ENCODE results near the gene ITCH. TPM values are rescaled to one million over a fixed set of nuclear protein-coding genes. Genes with fewer than 3 reads are reported as not detected.

The ITCH gene
- polyA plus RNA-seq, 1 donor from 2014 or later, result 39.5 TPM

DNA sequence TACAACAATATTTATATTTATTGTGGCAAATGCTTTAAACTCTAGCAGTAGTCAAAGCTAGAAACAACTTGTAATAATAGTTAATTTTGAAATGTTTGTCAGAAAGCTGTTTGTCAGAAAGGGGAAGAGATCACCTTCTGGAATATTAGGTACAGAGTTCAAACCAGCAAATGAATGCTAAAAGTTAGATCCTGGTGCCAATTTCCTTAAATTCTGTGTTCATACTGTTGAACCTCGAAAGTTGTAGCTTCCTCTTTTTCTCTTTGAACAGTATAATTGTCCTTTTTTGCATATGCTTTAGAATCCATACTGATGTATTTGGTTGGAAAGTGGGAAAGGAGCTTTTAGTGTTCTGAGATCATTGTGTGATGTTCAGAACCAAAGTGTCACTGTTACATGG lies 22.4 kb downstream of the ITCH start:
- no peak overlapping the region for H2AFZ ChIP-seq (ENCODE audit: low read depth, low read length)
- peaks cover 26% of the 10 kb centered on the region for H3K79me2 ChIP-seq (replicated peaks; ENCODE audit: insufficient read depth, low read length)
- H3K27ac ChIP-seq (ENCODE audit: low read length), result no peak overlapping the region
- no peaks in the 10 kb centered on the region for H3K9me3 ChIP-seq (ENCODE audit: low read length)
- H3K27me3 ChIP-seq (ENCODE audit: insufficient read depth, low read depth, low read length), result no peaks in the 10 kb centered on the region
- no peaks in the 10 kb centered on the region for H3K36me3 ChIP-seq (ENCODE audit: insufficient read depth, low read length)
- H3F3A ChIP-seq (ENCODE audit: insufficient read depth, low read length, poor library complexity, severe bottlenecking), result no peaks in the 10 kb centered on the region
- H3K4me3 ChIP-seq (ENCODE audit: low read length), result no peak overlapping the region
- H4K20me1 ChIP-seq (ENCODE audit: insufficient read depth), result no peaks in the 10 kb centered on the region
- H3K4me2 ChIP-seq (ENCODE audit: low read length), result no peak overlapping the region
- H3K9me2 ChIP-seq (ENCODE audit: insufficient read depth, low read length), result no peaks in the 10 kb centered on the region
- TF ChIP-seq, protein P1, sequence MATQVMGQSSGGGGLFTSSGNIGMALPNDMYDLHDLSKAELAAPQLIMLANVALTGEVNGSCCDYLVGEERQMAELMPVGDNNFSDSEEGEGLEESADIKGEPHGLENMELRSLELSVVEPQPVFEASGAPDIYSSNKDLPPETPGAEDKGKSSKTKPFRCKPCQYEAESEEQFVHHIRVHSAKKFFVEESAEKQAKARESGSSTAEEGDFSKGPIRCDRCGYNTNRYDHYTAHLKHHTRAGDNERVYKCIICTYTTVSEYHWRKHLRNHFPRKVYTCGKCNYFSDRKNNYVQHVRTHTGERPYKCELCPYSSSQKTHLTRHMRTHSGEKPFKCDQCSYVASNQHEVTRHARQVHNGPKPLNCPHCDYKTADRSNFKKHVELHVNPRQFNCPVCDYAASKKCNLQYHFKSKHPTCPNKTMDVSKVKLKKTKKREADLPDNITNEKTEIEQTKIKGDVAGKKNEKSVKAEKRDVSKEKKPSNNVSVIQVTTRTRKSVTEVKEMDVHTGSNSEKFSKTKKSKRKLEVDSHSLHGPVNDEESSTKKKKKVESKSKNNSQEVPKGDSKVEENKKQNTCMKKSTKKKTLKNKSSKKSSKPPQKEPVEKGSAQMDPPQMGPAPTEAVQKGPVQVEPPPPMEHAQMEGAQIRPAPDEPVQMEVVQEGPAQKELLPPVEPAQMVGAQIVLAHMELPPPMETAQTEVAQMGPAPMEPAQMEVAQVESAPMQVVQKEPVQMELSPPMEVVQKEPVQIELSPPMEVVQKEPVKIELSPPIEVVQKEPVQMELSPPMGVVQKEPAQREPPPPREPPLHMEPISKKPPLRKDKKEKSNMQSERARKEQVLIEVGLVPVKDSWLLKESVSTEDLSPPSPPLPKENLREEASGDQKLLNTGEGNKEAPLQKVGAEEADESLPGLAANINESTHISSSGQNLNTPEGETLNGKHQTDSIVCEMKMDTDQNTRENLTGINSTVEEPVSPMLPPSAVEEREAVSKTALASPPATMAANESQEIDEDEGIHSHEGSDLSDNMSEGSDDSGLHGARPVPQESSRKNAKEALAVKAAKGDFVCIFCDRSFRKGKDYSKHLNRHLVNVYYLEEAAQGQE (IDR thresholded peaks at IDR 0.05; ENCODE audit: borderline replicate concordance), result no peak
- TF ChIP-seq TAF1 (IDR thresholded peaks at IDR 0.05; ENCODE audit: low read depth), result no peak
- TF ChIP-seq RAD21 (conservative IDR thresholded peaks at IDR 0.05), result no peak
- no peak for TF ChIP-seq CTCF (IDR thresholded peaks at IDR 0.05; ENCODE audit: poor library complexity, severe bottlenecking)
- no peak for TF ChIP-seq EP300 (conservative IDR thresholded peaks at IDR 0.05; ENCODE audit: poor library complexity, severe bottlenecking)
- TF ChIP-seq EZH2 (IDR thresholded peaks at IDR 0.05; ENCODE audit: borderline replicate concordance, insufficient read depth, low read length, poor library complexity, severe bottlenecking), result no peak
- no peak for TF ChIP-seq MXI1 (conservative IDR thresholded peaks at IDR 0.05; ENCODE audit: poor library complexity, severe bottlenecking)
- TF ChIP-seq SMC3 (conservative IDR thresholded peaks at IDR 0.05; ENCODE audit: poor library complexity), result no peak
- no peak for TF ChIP-seq POLR2AphosphoS5 (IDR thresholded peaks at IDR 0.05)
- no peak overlapping the region for H3K9ac ChIP-seq (ENCODE audit: low read length)

GRCh38 chr20:34388000-34388399 lies 24.9 kb downstream of the ITCH start:
- no peaks in the 10 kb centered on the region for H3K36me3 ChIP-seq (ENCODE audit: insufficient read depth, low read length)
- TF ChIP-seq RAD21 (conservative IDR thresholded peaks at IDR 0.05) (no peak), TAF1 (IDR thresholded peaks at IDR 0.05; ENCODE audit: low read depth) (no peak), SMC3 (conservative IDR thresholded peaks at IDR 0.05; ENCODE audit: poor library complexity) (no peak), CTCF (IDR thresholded peaks at IDR 0.05; ENCODE audit: poor library complexity, severe bottlenecking) (no peak), POLR2AphosphoS5 (IDR thresholded peaks at IDR 0.05) (no peak), MXI1 (conservative IDR thresholded peaks at IDR 0.05; ENCODE audit: poor library complexity, severe bottlenecking) (no peak), EP300 (conservative IDR thresholded peaks at IDR 0.05; ENCODE audit: poor library complexity, severe bottlenecking) (no peak), EZH2 (IDR thresholded peaks at IDR 0.05; ENCODE audit: borderline replicate concordance, insufficient read depth, low read length, poor library complexity, severe bottlenecking) (no peak)
- TF ChIP-seq, protein P1 (IDR thresholded peaks at IDR 0.05; ENCODE audit: borderline replicate concordance), result no peak
- no peaks in the 10 kb centered on the region for H3K27me3 ChIP-seq (ENCODE audit: insufficient read depth, low read depth, low read length)
- peaks cover 43% of the 10 kb centered on the region for H3K79me2 ChIP-seq (replicated peaks; ENCODE audit: insufficient read depth, low read length)
- no peak overlapping the region for H3K4me3 ChIP-seq (ENCODE audit: low read length)
- no peak overlapping the region for H2AFZ ChIP-seq (ENCODE audit: low read depth, low read length)
- no peaks in the 10 kb centered on the region for H3F3A ChIP-seq (ENCODE audit: insufficient read depth, low read length, poor library complexity, severe bottlenecking)
- H4K20me1 ChIP-seq (ENCODE audit: insufficient read depth), result no peaks in the 10 kb centered on the region
- H3K9me3 ChIP-seq (ENCODE audit: low read length), result no peaks in the 10 kb centered on the region
- H3K9me2 ChIP-seq (ENCODE audit: insufficient read depth, low read length), result no peaks in the 10 kb centered on the region
- no peak overlapping the region for H3K9ac ChIP-seq (ENCODE audit: low read length)
- no peak overlapping the region for H3K27ac ChIP-seq (ENCODE audit: low read length)
- no peak overlapping the region for H3K4me2 ChIP-seq (ENCODE audit: low read length)

Measured in neural cell (in vitro differentiated cells).